SU-DHL-6 (cell line): Measurements from ENCODE around the gene RESP18.

ENCODE experiments used
- CTCF ChIP-seq: fragments of 200-600 bp; sonication (generic); IDR thresholded peaks from one replicate; pipeline ENCODE4 v1.5.1; 2017; ENCODE audit warnings: antibody characterized with exemption, mild to moderate bottlenecking, low read length, moderate library complexity; ENCODE audit not compliant: insufficient read depth, poor library complexity, severe bottlenecking
- EZH2phosphoT487 ChIP-seq: fragments of 200-600 bp; sonication (generic), shearing (Covaris generic); conservative IDR thresholded peaks from 2 replicates; pipeline ENCODE4 v1.6.1; 2018; ENCODE audit warnings: mild to moderate bottlenecking, antibody characterized with exemption, low read length, moderate library complexity, mixed read lengths

- TF ChIP-seq CTCF (no peak), EZH2phosphoT487 (no peak)
These were observed 36.9 kb upstream of the RESP18 start for GRCh38 chr2:219369447-219369861.
